Trophoblast cell (in vitro differentiated cells and primary cell): Measurements from ENCODE around the gene RLBP1.

ENCODE experiments used
- DNase-seq, 2 donors: peaks; one replicate each; pipeline ENCODE4 v3.0.0-alpha.2; 2016
- H2AFZ ChIP-seq: 2 replicates; pipeline ENCODE4 v1.6.1; 2013; ENCODE audit warnings: low read length, moderate library complexity, mild to moderate bottlenecking; ENCODE audit not compliant: insufficient read depth, poor library complexity
- H2AK5ac ChIP-seq: 2 replicates; pipeline ENCODE4 v1.6.1; 2013; ENCODE audit warnings: mild to moderate bottlenecking, low read length
- H2BK120ac ChIP-seq: 2 replicates; pipeline ENCODE4 v1.6.1; 2013; ENCODE audit warnings: low read length, mild to moderate bottlenecking, moderate library complexity; ENCODE audit not compliant: insufficient read depth, poor library complexity
- H2BK12ac ChIP-seq: 2 replicates; pipeline ENCODE4 v1.6.1; 2013; ENCODE audit warnings: mild to moderate bottlenecking, low read length, moderate library complexity
- H2BK5ac ChIP-seq: 2 replicates; pipeline ENCODE4 v1.6.1; 2013; ENCODE audit warnings: low read length, low read depth, moderate library complexity, mild to moderate bottlenecking; ENCODE audit not compliant: poor library complexity
- H3K14ac ChIP-seq: 2 replicates; pipeline ENCODE4 v1.6.1; 2013; ENCODE audit warnings: mild to moderate bottlenecking, low read length
- H3K18ac ChIP-seq: 2 replicates; pipeline ENCODE4 v1.6.1; 2013; ENCODE audit warnings: mild to moderate bottlenecking, low read length
- H3K23ac ChIP-seq: 2 replicates; pipeline ENCODE4 v1.6.1; 2013; ENCODE audit warnings: low read length
- H3K27ac ChIP-seq: 2 replicates; pipeline ENCODE4 v1.5.1; 2013; ENCODE audit warnings: low read depth, mild to moderate bottlenecking, inconsistent platforms, low read length, moderate library complexity
- H3K27me3 ChIP-seq: 2 replicates; pipeline ENCODE4 v1.6.1; 2013; ENCODE audit warnings: inconsistent platforms, mild to moderate bottlenecking, low read length, moderate library complexity; ENCODE audit not compliant: insufficient read depth
- H3K36me3 ChIP-seq, 2 experiments: 1 replicate in 1 of 2; 2 replicates in 1 of 2; pipeline ENCODE4 v1.6.1; 2013; ENCODE audit warnings: low read length in 2 of 2, mild to moderate bottlenecking in 2 of 2, moderate library complexity in 1 of 2; ENCODE audit not compliant: insufficient read depth in 2 of 2, control insufficient read depth in 1 of 2
- H3K4ac ChIP-seq: 2 replicates; pipeline ENCODE4 v1.6.1; 2013; ENCODE audit warnings: low read depth, mild to moderate bottlenecking, low read length, moderate library complexity
- H3K4me1 ChIP-seq, 2 experiments: 1 replicate in 1 of 2; 2 replicates in 1 of 2; pipeline ENCODE4 v1.6.1; 2013; ENCODE audit warnings: low read length in 2 of 2, mild to moderate bottlenecking in 2 of 2, moderate library complexity in 1 of 2; ENCODE audit not compliant: insufficient read depth in 2 of 2, control insufficient read depth in 1 of 2
- H3K4me2 ChIP-seq: 2 replicates; pipeline ENCODE4 v1.6.1; 2013; ENCODE audit warnings: inconsistent platforms, mild to moderate bottlenecking, low read length, moderate library complexity
- H3K4me3 ChIP-seq: 2 replicates; pipeline ENCODE4 v1.5.1; 2013; ENCODE audit warnings: mild to moderate bottlenecking, low read depth, low read length, inconsistent platforms
- H3K79me1 ChIP-seq: one replicate; pipeline ENCODE4 v1.6.1; 2013; ENCODE audit warnings: low read length
- H3K79me2 ChIP-seq: 2 replicates; pipeline ENCODE4 v1.6.1; 2013; ENCODE audit warnings: low read length, mild to moderate bottlenecking; ENCODE audit not compliant: control insufficient read depth, insufficient read depth, poor library complexity
- H3K9ac ChIP-seq: 2 replicates; pipeline ENCODE4 v1.6.1; 2013; ENCODE audit warnings: mild to moderate bottlenecking, low read length
- H3K9me3 ChIP-seq: 2 replicates; pipeline ENCODE4 v1.6.1; 2013; ENCODE audit warnings: low read depth, mild to moderate bottlenecking, control low read depth, inconsistent platforms, low read length; ENCODE audit not compliant: insufficient read depth
- H4K12ac ChIP-seq: 2 replicates; pipeline ENCODE4 v1.6.1; 2013; ENCODE audit warnings: low read depth, mild to moderate bottlenecking, low read length, moderate library complexity
- H4K8ac ChIP-seq: 2 replicates; pipeline ENCODE4 v1.6.1; 2013; ENCODE audit warnings: low read depth, mild to moderate bottlenecking, low read length, moderate library complexity
- H4K91ac ChIP-seq: one replicate; pipeline ENCODE4 v1.6.1; 2013; ENCODE audit warnings: low read depth, mild to moderate bottlenecking, low read length, moderate library complexity
- WGBS: extraction: QIAGEN DNeasy Blood & Tissue Kit; methylation state at CpG from one replicate; pipeline ENCODE4 v1.1.7; 2013; ENCODE audit warnings: missing lambda C conversion rate; ENCODE audit not compliant: insufficient read length, insufficient coverage; ENCODE audit errors: extremely low coverage; 5-methylcytosine and 5-hydroxymethylcytosine counted together

Gene RLBP1

GRCh38 chr15:89179966-89180875, 41.2 kb downstream of the RLBP1 start:
- H2AFZ ChIP-seq = no peak overlapping the region
- H3K18ac ChIP-seq = no peak overlapping the region
- no peak overlapping the region for H3K9ac ChIP-seq
- no peak overlapping the region for H2BK120ac ChIP-seq
- no peak overlapping the region for H3K4ac ChIP-seq
- H3K36me3 ChIP-seq = peaks cover 9 to 19% of the 10 kb centered on the region in 2 experiments
- H4K12ac ChIP-seq = no peak overlapping the region
- H2BK5ac ChIP-seq = no peak overlapping the region
- H2AK5ac ChIP-seq = no peak overlapping the region
- no peak overlapping the region for H3K14ac ChIP-seq
- no peak overlapping the region for H3K4me3 ChIP-seq
- peaks cover 0 to 3% of the 10 kb centered on the region in 2 experiments for H3K4me1 ChIP-seq
- no peak overlapping the region for H3K4me2 ChIP-seq
- no peak overlapping the region for H4K91ac ChIP-seq
- no CpG with 5 or more reads among the region's 5 CpGs for WGBS
- no peak for DNase-seq
- H3K79me2 ChIP-seq = no peaks in the 10 kb centered on the region
- no peaks in the 10 kb centered on the region for H3K27me3 ChIP-seq
- H2BK12ac ChIP-seq = no peak overlapping the region
- no peak overlapping the region for H4K8ac ChIP-seq
- no peak overlapping the region for H3K23ac ChIP-seq
- no peak overlapping the region for H3K27ac ChIP-seq
- H3K9me3 ChIP-seq = no peaks in the 10 kb centered on the region
- H3K79me1 ChIP-seq = no peaks in the 10 kb centered on the region

- H4K12ac ChIP-seq = no peak overlapping the region
- no peak overlapping the region for H4K8ac ChIP-seq
- no peak overlapping the region for H2BK12ac ChIP-seq
- WGBS = no CpG with 5 or more reads among the region's 11 CpGs
- no peak overlapping the region for H2BK5ac ChIP-seq
- H3K79me2 ChIP-seq = no peaks in the 10 kb centered on the region
- H3K36me3 ChIP-seq = peaks cover 9 to 17% of the 10 kb centered on the region in 2 experiments
- H3K23ac ChIP-seq = no peak overlapping the region
- H2AFZ ChIP-seq = no peak overlapping the region
- no peak overlapping the region for H4K91ac ChIP-seq
- peaks cover 0 to 3% of the 10 kb centered on the region in 2 experiments for H3K4me1 ChIP-seq
- H3K4me3 ChIP-seq = no peak overlapping the region
- H3K18ac ChIP-seq = no peak overlapping the region
- no peaks in the 10 kb centered on the region for H3K27me3 ChIP-seq
- H3K4me2 ChIP-seq = no peak overlapping the region
- no peak overlapping the region for H3K27ac ChIP-seq
- H3K4ac ChIP-seq = no peak overlapping the region
- no peak for DNase-seq
- no peak overlapping the region for H2AK5ac ChIP-seq
- H2BK120ac ChIP-seq = no peak overlapping the region
- H3K9me3 ChIP-seq = no peaks in the 10 kb centered on the region
- H3K79me1 ChIP-seq = no peaks in the 10 kb centered on the region
- no peak overlapping the region for H3K9ac ChIP-seq
- H3K14ac ChIP-seq = no peak overlapping the region
Measured at GRCh38 chr15:89178307-89178977, 42.9 kb downstream of the RLBP1 start.

GRCh38 chr15:89177633-89178306, 43.6 kb downstream of the RLBP1 start:
- no peaks in the 10 kb centered on the region for H3K27me3 ChIP-seq
- H2AK5ac ChIP-seq = no peak overlapping the region
- H3K9ac ChIP-seq = no peak overlapping the region
- H3K14ac ChIP-seq = no peak overlapping the region
- no CpG with 5 or more reads among the region's 6 CpGs for WGBS
- H3K27ac ChIP-seq = no peak overlapping the region
- H3K4me2 ChIP-seq = no peak overlapping the region
- no peak overlapping the region for H2BK120ac ChIP-seq
- no peak overlapping the region for H2BK12ac ChIP-seq
- H3K79me2 ChIP-seq = no peaks in the 10 kb centered on the region
- H4K91ac ChIP-seq = no peak overlapping the region
- H2BK5ac ChIP-seq = no peak overlapping the region
- no peak overlapping the region for H3K4me3 ChIP-seq
- no peak overlapping the region for H4K12ac ChIP-seq
- peaks cover 9 to 17% of the 10 kb centered on the region in 2 experiments for H3K36me3 ChIP-seq
- H3K23ac ChIP-seq = no peak overlapping the region
- H3K79me1 ChIP-seq = no peaks in the 10 kb centered on the region
- no peaks in the 10 kb centered on the region for H3K9me3 ChIP-seq
- H2AFZ ChIP-seq = no peak overlapping the region
- no peak overlapping the region for H3K4ac ChIP-seq
- no peak overlapping the region for H3K18ac ChIP-seq
- DNase-seq = peak; percentile 38 to 85
- no peak overlapping the region for H4K8ac ChIP-seq
- peaks cover 0 to 3% of the 10 kb centered on the region in 2 experiments for H3K4me1 ChIP-seq

DNA sequence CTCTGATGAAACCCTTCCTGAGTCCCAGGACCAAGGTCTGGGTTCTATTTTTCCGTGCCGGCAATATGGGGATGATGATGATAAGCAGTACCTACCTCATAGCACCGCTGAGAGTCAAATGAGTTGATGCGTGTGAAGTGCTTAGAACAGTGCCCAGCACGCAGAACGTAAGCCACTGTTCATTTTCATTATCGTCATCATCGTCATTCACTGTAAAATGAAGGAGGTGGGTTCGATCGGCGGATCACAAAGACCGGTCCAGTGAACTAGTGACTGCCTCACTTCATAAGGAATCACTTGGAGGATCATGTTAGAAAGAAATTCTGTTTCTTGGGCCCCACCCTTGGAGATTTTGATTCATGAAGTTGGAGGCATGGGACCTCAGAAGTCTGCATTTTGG, 44.3 kb downstream of the RLBP1 start:
- no peaks in the 10 kb centered on the region for H3K27me3 ChIP-seq
- H3K27ac ChIP-seq = no peak overlapping the region
- H3K14ac ChIP-seq = no peak overlapping the region
- no peak overlapping the region for H2AK5ac ChIP-seq
- no peak overlapping the region for H4K8ac ChIP-seq
- H3K23ac ChIP-seq = no peak overlapping the region
- H3K4me1 ChIP-seq = peaks cover 0 to 3% of the 10 kb centered on the region in 2 experiments
- no CpG with 5 or more reads among the region's 12 CpGs for WGBS
- DNase-seq = no peak
- H2BK5ac ChIP-seq = no peak overlapping the region
- H3K18ac ChIP-seq = no peak overlapping the region
- H3K4me2 ChIP-seq = no peak overlapping the region
- no peaks in the 10 kb centered on the region for H3K79me1 ChIP-seq
- no peak overlapping the region for H3K4ac ChIP-seq
- no peak overlapping the region for H3K4me3 ChIP-seq
- H2BK12ac ChIP-seq = no peak overlapping the region
- no peak overlapping the region for H2BK120ac ChIP-seq
- H3K9ac ChIP-seq = no peak overlapping the region
- no peak overlapping the region for H4K91ac ChIP-seq
- H3K79me2 ChIP-seq = no peaks in the 10 kb centered on the region
- no peak overlapping the region for H2AFZ ChIP-seq
- no peaks in the 10 kb centered on the region for H3K9me3 ChIP-seq
- peaks cover 9 to 17% of the 10 kb centered on the region in 2 experiments for H3K36me3 ChIP-seq
- H4K12ac ChIP-seq = no peak overlapping the region
